Subcutaneous abdominal adipose tissue (tissue), 5 donors: ENCODE data around the gene B3GNT9.
A peak's percentile ranks its signal among the peaks of the same experiment; 100 is the strongest.

ENCODE experiments used
- H3K27ac ChIP-seq: one replicate; pipeline ENCODE4 v1.7.0; 2013; ENCODE audit warnings: low read depth, mild to moderate bottlenecking, inconsistent platforms, low read length, moderate library complexity
- H3K27me3 ChIP-seq, 5 donors: one replicate each; pipeline ENCODE4 v1.7.0; 2013; ENCODE audit warnings: low read length in 5 of 5, inconsistent platforms in 1 of 5; ENCODE audit not compliant: control insufficient read depth in 5 of 5, insufficient read depth in 4 of 5
- H3K36me3 ChIP-seq, 5 donors: one replicate each; pipeline ENCODE4 v1.7.0; 2013; ENCODE audit warnings: low read length in 5 of 5; ENCODE audit not compliant: control insufficient read depth in 5 of 5, insufficient read depth in 5 of 5
- H3K4me1 ChIP-seq, 5 donors: one replicate each; pipeline ENCODE4 v1.7.0; 2013; ENCODE audit warnings: low read length in 5 of 5, mild to moderate bottlenecking in 3 of 5, moderate library complexity in 1 of 5; ENCODE audit not compliant: control insufficient read depth in 5 of 5, insufficient read depth in 5 of 5
- H3K4me3 ChIP-seq, 5 donors: one replicate each; pipeline ENCODE4 v1.7.0; 2013; ENCODE audit warnings: low read length in 5 of 5, low read depth in 1 of 5
- H3K9ac ChIP-seq, 5 donors: one replicate each; pipeline ENCODE4 v1.7.0; 2013; ENCODE audit warnings: low read length in 5 of 5, mild to moderate bottlenecking in 4 of 5, moderate library complexity in 3 of 5
- H3K9me3 ChIP-seq, 5 donors: one replicate each; pipeline ENCODE4 v1.7.0; 2013; ENCODE audit warnings: low read length in 5 of 5; ENCODE audit not compliant: control insufficient read depth in 5 of 5
- donor health status: healthy.
- donor health status: healthy.
- donor health status: healthy.
- donor health status: healthy.
- donor health status: healthy.

Gene B3GNT9

DNA sequence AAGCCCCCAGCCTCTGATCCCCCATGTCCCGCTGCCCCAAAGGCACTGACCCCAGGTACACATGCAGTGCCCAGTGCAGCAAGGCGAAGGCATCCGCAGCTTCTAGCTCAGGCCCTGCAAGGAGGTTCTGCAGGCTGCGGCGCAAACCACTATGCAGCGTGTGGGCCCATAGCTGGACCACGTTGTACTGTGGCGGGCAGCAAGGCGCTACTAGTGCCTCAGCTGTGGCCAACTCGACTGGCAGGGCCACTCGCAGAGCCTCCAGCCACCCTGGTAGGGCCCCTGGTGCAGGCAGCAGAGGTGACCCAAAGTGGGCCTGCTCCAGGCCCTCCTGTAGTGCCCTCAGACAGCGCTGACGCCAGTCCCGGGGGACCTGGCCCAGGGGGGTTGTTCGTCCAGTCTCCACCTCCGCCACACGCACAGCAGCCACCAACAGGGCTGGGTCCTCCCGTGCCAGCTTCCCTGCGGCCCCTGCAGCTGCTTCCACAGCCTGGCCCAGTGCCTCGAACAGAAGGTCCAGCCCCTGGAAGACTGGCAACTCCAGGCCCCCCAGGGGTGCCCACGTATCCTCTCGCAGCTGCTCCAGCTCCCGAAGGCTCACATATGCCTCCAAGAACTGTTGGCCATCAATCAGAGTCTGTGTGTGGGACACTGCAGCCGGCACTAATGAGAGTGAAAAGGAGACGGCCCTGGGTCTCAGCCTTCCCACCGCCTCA is 36.5 kb upstream of the B3GNT9 start:
- H3K9me3 ChIP-seq: no peaks in the 10 kb centered on the region
- no peak overlapping the region for H3K4me3 ChIP-seq
- peaks cover 0 to 3% (median 0%) of the 10 kb centered on the region in 5 donors for H3K36me3 ChIP-seq
- peaks cover 5 to 55% (median 33%) of the 10 kb centered on the region in 5 donors for H3K4me1 ChIP-seq
- no peak overlapping the region for H3K27ac ChIP-seq
- no peaks in the 10 kb centered on the region for H3K27me3 ChIP-seq
- H3K9ac ChIP-seq: no peak overlapping the region

DNA sequence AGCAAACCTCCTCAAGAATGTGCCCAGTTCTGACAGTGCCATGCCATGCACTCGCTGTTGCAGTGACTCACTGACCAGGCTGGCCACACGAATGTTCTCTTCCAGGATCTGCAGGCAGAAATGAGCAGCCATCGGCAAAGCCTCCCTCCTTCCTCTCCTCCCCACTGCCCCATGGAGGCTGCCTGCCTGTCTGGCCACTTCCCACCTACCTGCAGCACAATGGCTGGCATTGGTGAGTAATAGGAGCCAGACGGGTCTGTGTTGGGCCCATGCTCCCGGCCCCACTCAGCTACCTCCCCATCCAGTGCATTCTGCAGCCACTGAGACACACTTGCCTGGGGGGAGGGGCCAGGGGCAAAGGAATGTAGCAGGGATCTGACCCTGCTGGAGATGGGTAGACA is 35.8 kb upstream of the B3GNT9 start:
- no peaks in the 10 kb centered on the region for H3K27me3 ChIP-seq
- no peak overlapping the region for H3K27ac ChIP-seq
- no peak overlapping the region for H3K9ac ChIP-seq
- H3K9me3 ChIP-seq: no peaks in the 10 kb centered on the region
- H3K4me1 ChIP-seq: peaks cover 3 to 52% (median 30%) of the 10 kb centered on the region in 5 donors
- no peak overlapping the region for H3K4me3 ChIP-seq
- peaks cover 0 to 3% (median 0%) of the 10 kb centered on the region in 5 donors for H3K36me3 ChIP-seq

DNA sequence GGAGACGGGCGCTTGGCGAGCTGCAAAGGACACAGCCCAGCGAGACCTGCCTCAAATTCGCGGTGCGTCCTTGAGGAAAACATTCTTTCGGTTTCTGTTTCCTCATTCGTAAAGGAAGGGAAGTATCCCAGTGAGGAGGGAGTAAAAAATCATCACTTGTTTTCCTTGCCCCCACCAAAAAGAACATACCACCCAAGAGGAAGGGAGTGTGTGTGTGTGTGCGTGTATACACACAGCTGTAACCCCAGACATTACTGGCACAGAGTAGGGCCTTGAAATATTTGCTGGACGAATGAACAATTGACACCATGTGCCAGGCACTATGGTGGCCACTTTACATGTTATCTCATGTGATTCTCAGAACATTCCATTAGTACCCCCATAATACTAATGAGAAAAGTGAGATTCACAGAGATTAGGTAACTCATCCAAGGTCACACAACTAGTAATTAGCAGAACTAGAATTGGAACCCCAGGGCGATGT is 34.9 kb upstream of the B3GNT9 start:
- H3K9ac ChIP-seq: peak overlapping the region in 1 of 5 donors; percentile 37
- H3K27me3 ChIP-seq: no peaks in the 10 kb centered on the region
- H3K27ac ChIP-seq: no peak overlapping the region

DNA sequence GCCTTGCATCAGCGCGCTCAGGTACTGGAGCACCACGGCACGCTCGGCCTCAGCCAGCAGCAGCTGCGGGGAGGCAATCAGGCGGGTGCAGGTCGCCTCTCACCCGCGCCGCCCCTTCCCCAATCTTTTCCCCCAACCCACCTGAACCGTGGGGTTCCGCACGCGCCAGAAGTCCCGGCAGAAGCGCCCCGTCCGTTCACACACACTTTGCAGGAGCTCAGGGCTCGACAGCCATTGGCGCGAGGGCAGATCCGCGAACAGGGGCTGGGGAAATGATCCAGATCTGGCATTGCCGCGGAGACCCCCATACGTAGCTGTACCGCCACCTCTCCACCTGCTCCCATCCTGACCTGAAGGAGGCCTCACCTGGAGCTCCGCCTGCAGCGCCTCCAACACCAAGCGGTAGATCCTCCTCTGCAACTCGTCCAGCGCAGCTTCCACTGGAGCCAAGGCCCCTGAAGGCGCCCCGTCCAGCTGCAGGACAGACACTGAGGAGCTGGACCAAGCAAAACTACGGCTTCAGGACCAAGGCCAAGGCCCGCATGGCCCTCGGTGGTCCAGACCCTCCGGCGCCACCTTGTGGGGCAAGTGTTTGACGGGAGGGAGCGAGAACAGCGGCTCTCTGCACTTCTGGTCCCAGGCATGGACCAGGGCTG is 34.3 kb upstream of the B3GNT9 start:
- peak overlapping the region in 1 of 5 donors; percentile 37 for H3K9ac ChIP-seq
- no peak overlapping the region for H3K27ac ChIP-seq
- H3K27me3 ChIP-seq: no peaks in the 10 kb centered on the region
- peak overlapping the region in 4 of 5 donors; percentile 6 to 84 (median 80) for H3K4me3 ChIP-seq
- peaks cover 3 to 45% (median 35%) of the 10 kb centered on the region in 5 donors for H3K4me1 ChIP-seq
- H3K36me3 ChIP-seq: peaks cover 0 to 3% (median 0%) of the 10 kb centered on the region in 5 donors
- no peaks in the 10 kb centered on the region for H3K9me3 ChIP-seq

More for the DNA sequence above, 34.9 kb upstream of the B3GNT9 start:
- Histone ChIP-seq H3K4me1 (peaks cover 4 to 50% (median 35%) of the 10 kb centered on the region in 5 donors), H3K36me3 (peaks cover 0 to 3% (median 0%) of the 10 kb centered on the region in 5 donors), H3K4me3 (peak overlapping the region in 3 of 5 donors; percentile 0 to 80 (median 80)), H3K9me3 (no peaks in the 10 kb centered on the region)

DNA sequence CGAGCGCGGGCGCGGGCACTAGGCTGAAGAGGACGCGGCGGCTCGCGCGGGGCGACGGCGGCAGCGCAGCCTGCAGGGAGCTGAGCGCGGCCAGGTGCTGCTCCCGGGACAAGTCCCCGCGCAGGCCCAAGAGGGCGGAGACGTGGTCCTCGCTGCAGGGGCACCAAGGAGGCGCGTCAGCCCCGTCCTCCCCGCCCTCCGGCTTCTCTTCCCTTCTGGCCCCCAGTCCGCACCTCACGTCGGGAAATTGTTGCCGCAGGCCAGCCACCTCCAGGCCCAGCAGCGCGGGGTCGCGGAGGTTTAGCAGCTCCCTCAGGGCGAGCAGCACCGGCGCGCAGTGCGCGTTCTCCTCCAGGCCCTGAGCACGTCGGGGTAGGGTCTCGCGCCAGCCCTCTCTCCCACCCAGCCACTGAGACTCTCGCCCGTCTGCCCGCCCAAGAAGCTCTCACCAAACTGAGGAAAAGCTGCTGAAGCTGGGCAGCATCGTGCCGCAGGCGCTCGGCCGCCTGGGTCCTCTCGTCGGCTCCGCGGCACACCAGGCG is 33.7 kb upstream of the B3GNT9 start:
- Histone ChIP-seq H3K9ac (peak overlapping the region in 3 of 5 donors; percentile 68 to 91 (median 77)), H3K4me1 (peaks cover 3 to 43% (median 35%) of the 10 kb centered on the region in 5 donors), H3K27me3 (no peaks in the 10 kb centered on the region), H3K27ac (peak overlapping the region; percentile 89), H3K4me3 (peak overlapping the region in 4 of 5 donors; percentile 77 to 84 (median 80)), H3K36me3 (peaks cover 0 to 3% (median 0%) of the 10 kb centered on the region in 5 donors), H3K9me3 (no peaks in the 10 kb centered on the region)

DNA sequence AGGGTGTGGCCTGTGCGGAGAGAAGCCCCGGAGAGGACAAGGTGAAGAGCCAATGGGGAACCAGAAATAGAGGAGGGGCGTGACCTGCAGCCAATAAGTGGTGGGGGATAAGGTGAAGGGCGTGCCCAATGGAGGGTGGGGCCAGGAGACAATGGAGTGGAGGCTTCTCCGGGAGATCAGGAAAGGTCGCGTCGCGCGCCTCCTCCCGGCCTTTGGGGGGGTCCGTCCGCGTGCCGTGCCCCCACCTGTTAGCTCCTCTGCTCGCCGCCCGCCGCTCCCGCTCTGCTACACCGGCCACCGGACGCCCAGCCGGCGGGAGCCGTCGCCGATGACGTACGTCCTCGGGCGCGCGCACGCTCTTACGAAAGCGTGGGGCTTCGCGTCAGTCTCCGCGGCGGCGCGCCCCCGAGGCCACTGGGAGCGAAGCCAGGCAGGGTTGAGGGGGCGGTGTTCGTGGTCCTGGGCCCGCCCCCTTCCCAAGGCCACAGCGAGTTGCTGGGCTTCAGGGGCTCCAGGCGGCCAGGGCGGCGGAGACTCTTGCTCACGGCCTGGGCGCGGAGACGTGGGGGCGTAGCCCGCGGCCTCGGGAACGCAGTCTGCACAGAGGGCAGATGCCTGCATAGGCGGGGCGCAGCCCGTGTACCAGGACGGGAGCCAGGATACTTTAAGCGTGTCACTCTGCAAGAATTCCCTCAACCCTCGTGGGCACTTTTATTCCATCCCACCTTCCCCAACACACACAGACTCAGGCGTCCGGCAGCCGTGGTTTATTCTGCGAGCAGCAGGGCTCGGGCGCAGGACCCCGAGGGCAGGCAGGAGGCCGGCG is 33.0 kb upstream of the B3GNT9 start, which contains the start of gene MATCAP1:
MATCAP1 (minus strand) TSS at position 337 of the 826 bp plus-strand sequence. CDS start 3,353 bp downstream, outside the sequence.
- Histone ChIP-seq H3K27me3 (no peaks in the 10 kb centered on the region), H3K9ac (peak within 1 kb of the TSS in 4 of 5 donors; percentile 77 to 91 (median 90)), H3K4me3 (peak within 1 kb of the TSS; percentile 64 to 84 (median 80)), H3K27ac (peak within 1 kb of the TSS; percentile 89), H3K9me3 (no peaks in the 10 kb centered on the region), H3K36me3 (peaks cover 0 to 3% (median 0%) of the 10 kb centered on the region in 5 donors), H3K4me1 (peaks cover 3 to 42% (median 33%) of the 10 kb centered on the region in 5 donors)

DNA sequence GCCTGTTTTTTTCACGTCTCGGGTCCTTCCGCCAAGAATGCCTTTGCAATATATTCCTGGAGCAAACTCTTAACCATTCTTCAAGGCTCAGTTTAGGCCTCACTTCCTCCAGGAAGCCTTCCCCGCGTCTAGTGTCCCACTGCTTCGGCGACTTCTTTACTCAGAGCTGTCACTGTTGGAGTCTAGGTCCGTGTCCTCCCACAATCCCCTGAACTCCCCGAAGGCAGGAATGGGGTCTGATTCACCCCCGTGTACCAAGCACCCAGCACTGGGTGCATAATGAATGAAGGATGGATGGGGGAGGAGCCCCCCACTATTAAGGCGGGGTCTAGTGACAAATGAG is 32.5 kb upstream of the B3GNT9 start:
- peak overlapping the region; percentile 11 for H3K27ac ChIP-seq
- H3K36me3 ChIP-seq: peaks cover 0 to 3% (median 0%) of the 10 kb centered on the region in 5 donors
- H3K4me3 ChIP-seq: peak overlapping the region in 4 of 5 donors; percentile 64 to 80 (median 78)
- no peak overlapping the region for H3K9ac ChIP-seq
- no peaks in the 10 kb centered on the region for H3K9me3 ChIP-seq
- peaks cover 3 to 46% (median 36%) of the 10 kb centered on the region in 5 donors for H3K4me1 ChIP-seq
- no peaks in the 10 kb centered on the region for H3K27me3 ChIP-seq

DNA sequence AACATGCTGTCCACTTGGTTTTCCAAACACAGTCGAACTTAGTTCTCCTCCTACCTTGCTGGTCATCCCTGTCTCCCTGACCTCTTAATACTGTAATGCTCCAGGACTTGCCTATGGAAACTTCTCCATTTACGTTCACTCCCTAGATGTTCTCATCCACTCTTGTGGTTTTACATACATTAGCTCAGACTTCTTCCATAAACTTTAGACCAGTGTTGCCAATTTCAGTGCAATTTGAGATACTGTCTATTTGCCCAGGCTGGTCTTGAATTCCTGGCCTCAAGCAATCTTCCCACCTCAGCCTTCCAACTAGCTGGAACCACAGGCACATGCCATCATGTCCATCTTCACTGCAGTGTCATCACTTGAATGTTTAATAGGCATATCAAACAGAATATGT is 31.5 kb upstream of the B3GNT9 start:
- Histone ChIP-seq H3K9ac (no peak overlapping the region), H3K9me3 (no peaks in the 10 kb centered on the region), H3K27me3 (no peaks in the 10 kb centered on the region), H3K4me3 (no peak overlapping the region), H3K4me1 (peaks cover 3 to 52% (median 42%) of the 10 kb centered on the region in 5 donors), H3K27ac (no peak overlapping the region), H3K36me3 (peaks cover 0 to 3% (median 0%) of the 10 kb centered on the region in 5 donors)

DNA sequence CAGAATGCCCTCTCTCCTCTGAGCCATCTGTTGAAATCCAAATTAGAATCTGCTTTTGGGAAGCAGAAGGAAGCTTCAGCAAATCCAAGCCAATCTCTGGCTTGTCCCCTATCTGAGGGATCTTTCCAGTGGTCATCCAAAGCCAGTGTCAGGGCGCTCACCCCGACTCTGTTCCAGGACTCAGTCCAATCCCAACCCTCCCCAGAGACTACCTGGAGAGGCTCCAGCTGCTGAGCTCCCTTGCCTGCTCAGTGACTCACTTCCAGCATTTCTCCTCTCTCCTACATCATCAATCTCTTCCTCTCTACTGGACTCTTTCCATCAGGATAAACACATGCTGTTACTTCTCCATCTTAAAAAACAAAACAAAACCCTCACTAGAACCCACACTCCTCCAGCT is 30.5 kb upstream of the B3GNT9 start:
- Histone ChIP-seq H3K4me3 (no peak overlapping the region), H3K4me1 (peaks cover 3 to 52% (median 42%) of the 10 kb centered on the region in 5 donors), H3K27ac (no peak overlapping the region)

More for the DNA sequence above, 30.5 kb upstream of the B3GNT9 start:
- Histone ChIP-seq H3K27me3 (no peaks in the 10 kb centered on the region), H3K36me3 (peaks cover 0 to 5% (median 0%) of the 10 kb centered on the region in 5 donors), H3K9ac (no peak overlapping the region), H3K9me3 (no peaks in the 10 kb centered on the region)
